HepG2 (cell line): Measurements from ENCODE around the gene LRIT1. TPM values are rescaled to one million over a fixed set of nuclear protein-coding genes. Genes with fewer than 3 reads are reported as not detected.

ENCODE experiments used
- ATAC-seq: fragments of 200-7000 bp; cut with Tn5 transposase; 3 replicates; pipeline ENCODE4 v1.9.1; 2020; ENCODE audit warnings: mild to moderate bottlenecking, moderate library complexity
- BruUV-seq: library from RNA; stranded (reverse); fragments of 400-500 nt; replicated peaks from 2 replicates; lab custom pipeline; 2021; lab: Mats Ljungman, UMichigan
- CTCF ChIA-PET: fragments of 300-600 bp; formaldehyde crosslinking; extraction: SDS; loops from one replicate; lab custom pipeline; 2021; ENCODE audit warnings: low total read pairs, inconsistent platforms, low intra/inter-chr PET ratio; lab: Yijun Ruan, JAX
- POLR2A ChIA-PET: fragments of 350-600 bp; sonication (Branson Sonifier 250); formaldehyde crosslinking; loops from one replicate; lab custom pipeline; 2020; ENCODE audit warnings: antibody characterized with exemption, inconsistent platforms; lab: Yijun Ruan, JAX
- DNase-seq: peaks from one replicate; pipeline ENCODE4 v3.0.0-alpha.2; 2015; ENCODE audit warnings: low spot score
- FAIRE-seq: peaks from 3 replicates; lab custom pipeline; 2011; peaks lifted over from hg19 to GRCh38; lab: Jason Lieb, UNC
- H2AFZ ChIP-seq: one replicate; pipeline ENCODE4 v1.6.1; 2011; ENCODE audit warnings: low read length, inconsistent platforms
- H3K27ac ChIP-seq: fragments of 300-600 bp; 3 replicates; pipeline ENCODE4 v1.8.0; 2011; ENCODE audit warnings: mixed run types, mild to moderate bottlenecking, mixed read lengths, low read length, inconsistent platforms; ENCODE audit not compliant: insufficient read depth; ENCODE audit errors: extremely low read length
- H3K27me3 ChIP-seq, 2 experiments: fragments of 200-600 bp in 1 of 2; 2 replicates in 1 of 2; 3 replicates in 1 of 2; pipeline versions ENCODE4 v1.6.0 to v1.8.0; 2011; ENCODE audit warnings: low read length in 2 of 2, mild to moderate bottlenecking in 2 of 2, moderate library complexity in 2 of 2, inconsistent platforms in 1 of 2; ENCODE audit not compliant: insufficient read depth in 2 of 2, control insufficient read depth in 1 of 2
- H3K36me3 ChIP-seq, 2 experiments: fragments of 200-600 bp in 1 of 2; replicated peaks in 1 of 2; 2 replicates in 1 of 2; 3 replicates in 1 of 2; pipeline versions ENCODE4 v1.5.1 to v1.8.0; 2011; ENCODE audit warnings: low read length in 2 of 2, inconsistent platforms in 1 of 2; ENCODE audit not compliant: insufficient read depth in 2 of 2, control insufficient read depth in 1 of 2
- H3K4me1 ChIP-seq: 2 replicates; pipeline ENCODE4 v1.5.1; 2012; ENCODE audit warnings: low read length, inconsistent platforms; ENCODE audit not compliant: insufficient read depth
- H3K4me2 ChIP-seq: 2 replicates; pipeline ENCODE4 v1.6.0; 2011; ENCODE audit warnings: low read depth, low read length, inconsistent platforms
- H3K4me3 ChIP-seq, 3 experiments: fragments of 200-600 bp in 1 of 3; sonication (generic), shearing (Covaris generic) in 1 of 3; replicated peaks in 1 of 3; 2 replicates each; pipeline ENCODE4 v1.5.1; 2011 to 2016; ENCODE audit warnings: low read length in 3 of 3, inconsistent platforms in 2 of 3, low read depth in 2 of 3, mild to moderate bottlenecking in 2 of 3, control low read depth in 1 of 3, mixed read lengths in 1 of 3; ENCODE audit not compliant: insufficient read depth in 1 of 3
- H3K79me2 ChIP-seq: one replicate; pipeline ENCODE4 v1.6.1; 2011; ENCODE audit warnings: low read length, inconsistent platforms; ENCODE audit not compliant: insufficient read depth
- H3K9ac ChIP-seq: 2 replicates; pipeline ENCODE4 v1.6.0; 2011; ENCODE audit warnings: mild to moderate bottlenecking, low read depth, low read length, inconsistent platforms; ENCODE audit not compliant: insufficient read depth
- H3K9me3 ChIP-seq: 2 replicates; pipeline ENCODE4 v1.5.1; 2012; ENCODE audit warnings: mild to moderate bottlenecking, low read length
- H4K20me1 ChIP-seq: 2 replicates; pipeline ENCODE4 v1.6.0; 2011; ENCODE audit warnings: inconsistent platforms, mild to moderate bottlenecking, low read length, moderate library complexity; ENCODE audit not compliant: insufficient read depth
- ARID2 ChIP-seq: sonication (generic); formaldehyde crosslinking; IDR thresholded peaks from 2 replicates; pipeline ENCODE4 v1.8.1; 2022; ENCODE audit warnings: mild to moderate bottlenecking, missing genetic modification reagents, borderline replicate concordance
- HNF4A ChIP-seq: sonication (generic); formaldehyde crosslinking; IDR thresholded peaks from 2 replicates; pipeline ENCODE4 v1.4.0; 2020; ENCODE audit warnings: missing genetic modification reagents
- MAFK ChIP-seq, 2 experiments: IDR thresholded peaks in 1 of 2; conservative IDR thresholded peaks in 1 of 2; 2 replicates each; pipeline ENCODE4 v1.6.1; 2011; ENCODE audit warnings: improper control_type of control experiment in 2 of 2, low read length in 2 of 2
- PAF1 ChIP-seq: IDR thresholded peaks from 2 replicates; pipeline ENCODE4 v1.6.1; 2016; ENCODE audit warnings: missing genetic modification reagents, missing compliant biosample characterization
- ZNF292 ChIP-seq: sonication (generic); formaldehyde crosslinking; IDR thresholded peaks from 2 replicates; pipeline ENCODE4 v1.8.1; 2022; ENCODE audit warnings: mild to moderate bottlenecking, low read depth, missing genetic modification reagents, borderline replicate concordance
- ZNF335 ChIP-seq: sonication (generic); formaldehyde crosslinking; IDR thresholded peaks from 2 replicates; pipeline ENCODE4 v1.4.0; 2020; ENCODE audit warnings: missing genetic modification reagents
- ZNF749 ChIP-seq: sonication (generic); formaldehyde crosslinking; IDR thresholded peaks from 2 replicates; pipeline ENCODE4 v1.8.0; 2022; ENCODE audit warnings: mild to moderate bottlenecking, missing genetic modification reagents, moderate library complexity, borderline replicate concordance
- ZNF776 ChIP-seq: sonication (generic); formaldehyde crosslinking; IDR thresholded peaks from 2 replicates; pipeline ENCODE4 v1.4.0; 2020; ENCODE audit warnings: mild to moderate bottlenecking, missing genetic modification reagents
- ZNF891 ChIP-seq: sonication (generic); formaldehyde crosslinking; IDR thresholded peaks from 2 replicates; pipeline ENCODE4 v1.5.0; 2020; ENCODE audit warnings: mild to moderate bottlenecking, missing genetic modification reagents
- WGBS: methylation state at CpG from one replicate; pipeline ENCODE4 v1.1.6; 2017; ENCODE audit warnings: low lambda C conversion rate; 5-methylcytosine and 5-hydroxymethylcytosine counted together
- in situ Hi-C: cut with HindIII; loops from 2 replicates; pipeline ENCODE4 v1.10.0; 2017; ENCODE audit warnings: low pct_unique_long_range_greater_than_20kb; ENCODE audit not compliant: extremely low pct_ligation_motif_present
- intact Hi-C: fragments of 100-400 bp; cut with micrococcal nuclease; formaldehyde crosslinking; loops from one replicate; pipeline ENCODE4 v1.10.0; 2022; ENCODE audit not compliant: unreplicated experiment
- polyA plus RNA-seq, 8 experiments: library from polyadenylated mRNA; depleted of rRNA in 3 of 8; stranded (reverse) in 7 of 8; unstranded in 1 of 8; fragments of >200 nt; fragmentation: Illumina TruSeq in 4 of 8; extraction: Trizol in 4 of 8; gene quantifications; 2 replicates each; pipeline versions ENCODE4 v1.2.1 to v1.2.3, GENCODE V29; 2011 to 2016; ENCODE audit warnings: low read depth in 4 of 8, missing spikeins in 1 of 8, mixed read lengths in 1 of 8; ENCODE audit not compliant: insufficient read depth in 1 of 8
- total RNA-seq, 5 experiments: library from RNA; depleted of rRNA; stranded (reverse); fragments of >200 nt; fragmentation: Illumina TruSeq; extraction: Trizol; gene quantifications; 2 replicates each; pipeline ENCODE4 v1.2.3, GENCODE V29; 2016; ENCODE audit warnings: low read depth in 1 of 5
- TF ChIP-seq, protein P1 (sequence below): sonication (generic); formaldehyde crosslinking; IDR thresholded peaks from 2 replicates; pipeline ENCODE4 v1.5.1; 2020; ENCODE audit warnings: mild to moderate bottlenecking, missing genetic modification reagents, moderate library complexity
- TF ChIP-seq, protein P2 (sequence below): IDR thresholded peaks from 2 replicates; pipeline ENCODE4 v1.6.1; 2016; ENCODE audit warnings: control low read depth
- TF ChIP-seq, protein P3 (sequence below): sonication (generic); formaldehyde crosslinking; IDR thresholded peaks from 2 replicates; pipeline ENCODE4 v1.4.0; 2020; ENCODE audit warnings: missing genetic modification reagents

LRIT1 gene
- total and polyA plus RNA-seq, 2 of the 13 experiments (the other 11 are each of a cell fraction or from before 2014, with no cell fraction given) = not detected

DNA sequence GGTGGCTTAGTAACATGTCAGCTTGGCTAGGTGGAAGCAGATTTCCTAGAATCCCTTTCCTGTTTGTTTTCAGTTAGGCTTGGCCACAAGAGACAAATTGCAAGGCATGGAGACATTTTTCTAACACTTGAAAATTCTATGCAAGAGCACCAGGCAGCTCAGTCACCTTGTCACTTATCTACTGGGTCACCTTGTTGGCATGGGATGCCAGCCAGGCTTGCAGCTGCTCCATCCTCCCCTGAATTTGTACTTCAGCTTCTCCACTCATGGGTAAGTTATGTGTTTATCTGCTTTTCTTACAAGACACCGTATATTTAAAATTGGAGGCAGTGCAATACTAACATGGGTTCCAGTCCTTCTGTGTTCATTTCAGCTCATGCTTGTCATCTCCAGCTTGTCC, 46.8 kb upstream of the LRIT1 start:
- ATAC-seq = no peak
- H3K4me2 ChIP-seq = no peak overlapping the region
- POLR2A ChIA-PET = no interaction called here
- CTCF ChIA-PET = no interaction called here
- no peak for FAIRE-seq
- H4K20me1 ChIP-seq = no peaks in the 10 kb centered on the region
- no peak overlapping the region for H3K4me3 ChIP-seq
- H3K9me3 ChIP-seq = no peaks in the 10 kb centered on the region
- DNase-seq = no peak
- 50% methylated on average over 1 of the region's 1 CpG for WGBS
- BruUV-seq = no TSS peak
- no peak overlapping the region for H3K9ac ChIP-seq
- in situ Hi-C loops = no loop called here
- no peaks in the 10 kb centered on the region for H3K79me2 ChIP-seq
- H3K27me3 ChIP-seq = no peaks in the 10 kb centered on the region
- TF ChIP-seq, protein P1, sequence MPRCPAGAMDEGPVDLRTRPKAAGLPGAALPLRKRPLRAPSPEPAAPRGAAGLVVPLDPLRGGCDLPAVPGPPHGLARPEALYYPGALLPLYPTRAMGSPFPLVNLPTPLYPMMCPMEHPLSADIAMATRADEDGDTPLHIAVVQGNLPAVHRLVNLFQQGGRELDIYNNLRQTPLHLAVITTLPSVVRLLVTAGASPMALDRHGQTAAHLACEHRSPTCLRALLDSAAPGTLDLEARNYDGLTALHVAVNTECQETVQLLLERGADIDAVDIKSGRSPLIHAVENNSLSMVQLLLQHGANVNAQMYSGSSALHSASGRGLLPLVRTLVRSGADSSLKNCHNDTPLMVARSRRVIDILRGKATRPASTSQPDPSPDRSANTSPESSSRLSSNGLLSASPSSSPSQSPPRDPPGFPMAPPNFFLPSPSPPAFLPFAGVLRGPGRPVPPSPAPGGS = no peak
- no peak for TF ChIP-seq ZNF292 (CRISPR knock-in tag)
- TF ChIP-seq PAF1 = no peak
- TF ChIP-seq ZNF776 (CRISPR knock-in tag) = no peak
- TF ChIP-seq, protein P2, sequence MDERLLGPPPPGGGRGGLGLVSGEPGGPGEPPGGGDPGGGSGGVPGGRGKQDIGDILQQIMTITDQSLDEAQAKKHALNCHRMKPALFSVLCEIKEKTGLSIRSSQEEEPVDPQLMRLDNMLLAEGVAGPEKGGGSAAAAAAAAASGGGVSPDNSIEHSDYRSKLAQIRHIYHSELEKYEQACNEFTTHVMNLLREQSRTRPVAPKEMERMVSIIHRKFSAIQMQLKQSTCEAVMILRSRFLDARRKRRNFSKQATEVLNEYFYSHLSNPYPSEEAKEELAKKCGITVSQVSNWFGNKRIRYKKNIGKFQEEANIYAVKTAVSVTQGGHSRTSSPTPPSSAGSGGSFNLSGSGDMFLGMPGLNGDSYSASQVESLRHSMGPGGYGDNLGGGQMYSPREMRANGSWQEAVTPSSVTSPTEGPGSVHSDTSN (CRISPR knock-in tag) = no peak
- no peak for TF ChIP-seq HNF4A
- no peak for TF ChIP-seq ZNF891 (CRISPR knock-in tag)
- no peak for TF ChIP-seq ARID2
- TF ChIP-seq ZNF335 (CRISPR knock-in tag) = no peak
- no peak for TF ChIP-seq MAFK (conservative IDR thresholded peaks at IDR 0.05 in 1 of 2, IDR thresholded peaks at IDR 0.05 in 1 of 2; ENCODE audit: low read length in 2 of 2)
- TF ChIP-seq ZNF749 (CRISPR knock-in tag) = no peak
- TF ChIP-seq, protein P3, sequence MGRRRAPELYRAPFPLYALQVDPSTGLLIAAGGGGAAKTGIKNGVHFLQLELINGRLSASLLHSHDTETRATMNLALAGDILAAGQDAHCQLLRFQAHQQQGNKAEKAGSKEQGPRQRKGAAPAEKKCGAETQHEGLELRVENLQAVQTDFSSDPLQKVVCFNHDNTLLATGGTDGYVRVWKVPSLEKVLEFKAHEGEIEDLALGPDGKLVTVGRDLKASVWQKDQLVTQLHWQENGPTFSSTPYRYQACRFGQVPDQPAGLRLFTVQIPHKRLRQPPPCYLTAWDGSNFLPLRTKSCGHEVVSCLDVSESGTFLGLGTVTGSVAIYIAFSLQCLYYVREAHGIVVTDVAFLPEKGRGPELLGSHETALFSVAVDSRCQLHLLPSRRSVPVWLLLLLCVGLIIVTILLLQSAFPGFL (CRISPR knock-in tag) = no peak
- TF ChIP-seq, all 625 proteins: peak for 0
- Histone ChIP-seq H2AFZ (no peak overlapping the region), H3K36me3 (no peaks in the 10 kb centered on the region), H3K4me1 (peaks cover 8% of the 10 kb centered on the region), H3K27ac (no peak overlapping the region)
- intact Hi-C loops = no loop called here
